OCI-LY1 (cell line): ENCODE data around the gene TMCO1.

Experiments used
- H2AFZ ChIP-seq: fragments of 200-600 bp; sonication (generic), shearing (Covaris generic); 2 replicates; pipeline ENCODE4 v1.6.0; 2014; ENCODE audit warnings: antibody characterized with exemption, mild to moderate bottlenecking, low read length
- H3F3A ChIP-seq: fragments of 200-600 bp; sonication (generic), shearing (Covaris generic); 2 replicates; pipeline ENCODE4 v1.6.0; 2014; ENCODE audit warnings: mild to moderate bottlenecking, antibody characterized with exemption, low read length, moderate library complexity; ENCODE audit not compliant: insufficient read depth
- H3K27ac ChIP-seq: fragments of 200-600 bp; sonication (generic); 2 replicates; pipeline ENCODE4 v1.5.1; 2014; ENCODE audit warnings: low read length, mixed run types, mild to moderate bottlenecking, low read depth; ENCODE audit not compliant: poor library complexity, severe bottlenecking
- H3K27me3 ChIP-seq: fragments of 200-600 bp; sonication (generic); 2 replicates; pipeline ENCODE4 v1.6.0; 2014; ENCODE audit warnings: antibody characterized with exemption, mild to moderate bottlenecking, low read length, moderate library complexity; ENCODE audit not compliant: insufficient read depth
- H3K36me3 ChIP-seq: fragments of 200-600 bp; sonication (generic); 2 replicates; pipeline ENCODE4 v1.6.1; 2014; ENCODE audit warnings: mild to moderate bottlenecking, antibody characterized with exemption, low read length, moderate library complexity, mixed read lengths; ENCODE audit not compliant: insufficient read depth
- H3K4me1 ChIP-seq: fragments of 200-600 bp; sonication (generic); 2 replicates; pipeline ENCODE4 v1.5.1; 2014; ENCODE audit warnings: mild to moderate bottlenecking, low read length, moderate library complexity; ENCODE audit not compliant: insufficient read depth, severe bottlenecking
- H3K4me2 ChIP-seq: fragments of 200-600 bp; sonication (generic), shearing (Covaris generic); 2 replicates; pipeline ENCODE4 v1.6.1; 2014; ENCODE audit warnings: low read length
- H3K4me3 ChIP-seq: fragments of 200-600 bp; sonication (generic); 2 replicates; pipeline ENCODE4 v1.5.1; 2014; ENCODE audit warnings: low read length, low read depth, mild to moderate bottlenecking, mixed read lengths; ENCODE audit not compliant: poor library complexity, severe bottlenecking
- H3K79me2 ChIP-seq: fragments of 200-600 bp; shearing (Covaris generic); 2 replicates; pipeline ENCODE4 v1.6.1; 2016; ENCODE audit warnings: mixed run types, low read length, mixed read lengths; ENCODE audit not compliant: insufficient read depth
- H3K9ac ChIP-seq: fragments of 200-600 bp; sonication (generic), shearing (Covaris generic); 2 replicates; pipeline ENCODE4 v1.6.1; 2014; ENCODE audit warnings: mild to moderate bottlenecking, low read length, mixed read lengths
- H3K9me2 ChIP-seq: fragments of 200-600 bp; sonication (generic), shearing (Covaris generic); 2 replicates; pipeline ENCODE4 v1.6.1; 2014; ENCODE audit warnings: low read depth, mild to moderate bottlenecking, low read length, mixed read lengths
- H3K9me3 ChIP-seq: fragments of 200-600 bp; shearing (Covaris generic); 2 replicates; pipeline ENCODE4 v1.6.1; 2014; ENCODE audit warnings: low read length, mixed read lengths
- H4K20me1 ChIP-seq: fragments of 200-600 bp; sonication (generic), shearing (Covaris generic); 2 replicates; pipeline ENCODE4 v1.6.0; 2016; ENCODE audit warnings: mild to moderate bottlenecking, low read length; ENCODE audit not compliant: insufficient read depth
- CTCF ChIP-seq: fragments of 200-600 bp; sonication (generic), shearing (Covaris generic); IDR thresholded peaks from 2 replicates; pipeline ENCODE4 v1.5.1; 2017; ENCODE audit warnings: mild to moderate bottlenecking, antibody characterized with exemption, low read length, moderate library complexity, mixed read lengths
- EZH2 ChIP-seq: fragments of 200-600 bp; sonication (generic), shearing (Covaris generic); IDR thresholded peaks from 2 replicates; pipeline ENCODE4 v1.8.0; 2017; ENCODE audit warnings: borderline replicate concordance, mixed run types, mild to moderate bottlenecking, antibody characterized with exemption, low read length, moderate library complexity, mixed read lengths

The TMCO1 gene

GRCh38 chr1:165699577-165699976 is 69.1 kb downstream of the TMCO1 start:
- Histone ChIP-seq H3K9me2 (no peaks in the 10 kb centered on the region), H3K27ac (no peak overlapping the region), H3K4me2 (no peak overlapping the region), H3K79me2 (peaks cover 18% of the 10 kb centered on the region), H3K9me3 (no peaks in the 10 kb centered on the region), H2AFZ (no peak overlapping the region), H3K4me1 (peaks cover 17% of the 10 kb centered on the region), H3K27me3 (no peaks in the 10 kb centered on the region), H4K20me1 (no peaks in the 10 kb centered on the region), H3K36me3 (peaks cover 5% of the 10 kb centered on the region; the same call in 1 of the 2 replicates), H3F3A (no peaks in the 10 kb centered on the region), H3K9ac (no peak overlapping the region), H3K4me3 (no peak overlapping the region)
- TF ChIP-seq EZH2, result no peak
- TF ChIP-seq CTCF, result no peak

GRCh38 chr1:165698761-165699052 is 70.0 kb downstream of the TMCO1 start:
- peak overlapping the region; percentile 85 for H3K27ac ChIP-seq
- H3K4me3 ChIP-seq, result peak overlapping the region; percentile 81
- no peaks in the 10 kb centered on the region for H3K9me2 ChIP-seq

GRCh38 chr1:165697881-165698760 is 70.5 kb downstream of the TMCO1 start, which contains the start of gene ALDH9A1:
Gene ALDH9A1 (minus strand): TSS chr1:165698562. CDS start chr1:165698558, 4 bp downstream.
- Histone ChIP-seq H3K36me3 (peaks cover 8% of the 10 kb centered on the region; the same call in 1 of the 2 replicates), H3F3A (no peaks in the 10 kb centered on the region), H3K4me2 (peak within 1 kb of the TSS; percentile 95), H3K79me2 (peaks cover 23% of the 10 kb centered on the region), H3K4me1 (peaks cover 17% of the 10 kb centered on the region), H3K27me3 (no peaks in the 10 kb centered on the region), H3K9ac (peak within 1 kb of the TSS; percentile 83), H3K4me3 (peak within 1 kb of the TSS; percentile 81), H2AFZ (peak within 1 kb of the TSS; percentile 95), H4K20me1 (no peaks in the 10 kb centered on the region), H3K9me3 (no peaks in the 10 kb centered on the region), H3K9me2 (no peaks in the 10 kb centered on the region), H3K27ac (peak within 1 kb of the TSS; percentile 85)
- TF ChIP-seq CTCF (no peak; the same call in 1 of the 2 replicates), EZH2 (no peak)

More at GRCh38 chr1:165698761-165699052, 70.0 kb downstream of the TMCO1 start:
- peaks cover 17% of the 10 kb centered on the region for H3K4me1 ChIP-seq
- H2AFZ ChIP-seq, result peak overlapping the region; percentile 95
- peaks cover 8% of the 10 kb centered on the region; the same call in 1 of the 2 replicates for H3K36me3 ChIP-seq
- peak overlapping the region; percentile 83 for H3K9ac ChIP-seq
- H3F3A ChIP-seq, result no peaks in the 10 kb centered on the region
- no peaks in the 10 kb centered on the region for H3K27me3 ChIP-seq
- H4K20me1 ChIP-seq, result no peaks in the 10 kb centered on the region
- TF ChIP-seq EZH2 (no peak), CTCF (no peak)
- H3K9me3 ChIP-seq, result no peaks in the 10 kb centered on the region
- H3K79me2 ChIP-seq, result peaks cover 23% of the 10 kb centered on the region
- peak overlapping the region; percentile 95 for H3K4me2 ChIP-seq
